GM23338 (cell line): ENCODE data around the gene LPAR1. TPM values are rescaled to one million over a fixed set of nuclear protein-coding genes. Genes with fewer than 3 reads are reported as not detected.

Experiments used
- ATAC-seq: fragments of 200-7000 bp; cut with Tn5 transposase; 3 replicates; pipeline ENCODE4 v1.9.1; 2020
- DNase-seq: peaks from one replicate; pipeline ENCODE4 v3.0.0-alpha.2; 2015; ENCODE audit warnings: low spot score
- H2AFZ ChIP-seq: fragments of 200-600 bp; sonication (generic); 2 replicates; pipeline ENCODE4 v1.8.0; 2016; ENCODE audit warnings: antibody characterized with exemption, mild to moderate bottlenecking, moderate library complexity
- H3F3A ChIP-seq: fragments of 200-600 bp; sonication (generic); replicated peaks from 2 replicates; pipeline ENCODE4 v1.8.0; 2017; ENCODE audit warnings: antibody characterized with exemption, mixed run types, low read depth
- H3K27ac ChIP-seq: fragments of 200-600 bp; sonication (generic); 2 replicates; pipeline ENCODE4 v1.6.1; 2016; ENCODE audit warnings: low read depth
- H3K27me3 ChIP-seq: fragments of 200-600 bp; sonication (generic); 2 replicates; pipeline ENCODE4 v1.8.0; 2016; ENCODE audit warnings: mild to moderate bottlenecking, mixed run types, moderate library complexity; ENCODE audit not compliant: insufficient read depth
- H3K36me3 ChIP-seq: fragments of 200-600 bp; sonication (generic); 2 replicates; pipeline ENCODE4 v1.8.0; 2016; ENCODE audit warnings: mild to moderate bottlenecking; ENCODE audit not compliant: insufficient read depth
- H3K4me1 ChIP-seq: fragments of 200-600 bp; sonication (generic); 2 replicates; pipeline ENCODE4 v1.8.0; 2016; ENCODE audit warnings: mild to moderate bottlenecking, moderate library complexity; ENCODE audit not compliant: insufficient read depth
- H3K4me2 ChIP-seq: fragments of 200-600 bp; sonication (generic); 2 replicates; pipeline ENCODE4 v1.7.1; 2017; ENCODE audit warnings: mixed run types
- H3K4me3 ChIP-seq: fragments of 200-600 bp; sonication (generic); 2 replicates; pipeline ENCODE4 v1.6.1; 2016; ENCODE audit warnings: mixed run types
- H3K79me2 ChIP-seq: fragments of 200-600 bp; sonication (generic); replicated peaks from 2 replicates; pipeline ENCODE4 v1.8.0; 2017; ENCODE audit warnings: mild to moderate bottlenecking; ENCODE audit not compliant: insufficient read depth
- H3K9me2 ChIP-seq: fragments of 200-600 bp; sonication (generic); 2 replicates; pipeline ENCODE4 v1.8.0; 2017; ENCODE audit not compliant: insufficient read depth
- H4K20me1 ChIP-seq: fragments of 200-600 bp; sonication (generic); replicated peaks from 2 replicates; pipeline ENCODE4 v1.8.0; 2017; ENCODE audit warnings: mild to moderate bottlenecking; ENCODE audit not compliant: insufficient read depth
- H3K27ac Mint-ChIP-seq: 2 replicates; pipeline ENCODE4 v1.8.0; 2020; ENCODE audit warnings: inconsistent platforms, mild to moderate bottlenecking, moderate library complexity, mixed read lengths
- H3K27me3 Mint-ChIP-seq: 3 replicates; pipeline ENCODE4 v1.8.0; 2022; ENCODE audit warnings: low read depth, mild to moderate bottlenecking, moderate library complexity, mixed read lengths, inconsistent platforms; ENCODE audit not compliant: insufficient read depth, poor library complexity
- H3K36me3 Mint-ChIP-seq: 3 replicates; pipeline ENCODE4 v1.8.0; 2021; ENCODE audit warnings: low read depth, mild to moderate bottlenecking, inconsistent platforms, moderate library complexity, mixed read lengths
- H3K4me1 Mint-ChIP-seq: 3 replicates; pipeline ENCODE4 v1.8.0; 2020; ENCODE audit warnings: mild to moderate bottlenecking, inconsistent platforms, mixed read lengths
- H3K4me3 Mint-ChIP-seq: 3 replicates; pipeline ENCODE4 v1.8.0; 2021; ENCODE audit warnings: moderate library complexity, mild to moderate bottlenecking, inconsistent platforms, mixed read lengths
- H3K9me3 Mint-ChIP-seq: 3 replicates; pipeline ENCODE4 v1.8.0; 2020; ENCODE audit warnings: moderate library complexity, mild to moderate bottlenecking, inconsistent platforms, mixed read lengths
- EZH2 ChIP-seq: fragments of 200-600 bp; sonication (generic); IDR thresholded peaks from one replicate; pipeline ENCODE4 v1.8.0; 2017; ENCODE audit warnings: antibody characterized with exemption, mild to moderate bottlenecking, low read depth; ENCODE audit not compliant: unreplicated experiment
- STAT1 ChIP-seq: IDR thresholded peaks from one replicate; pipeline ENCODE4 v1.6.1; 2016; ENCODE audit warnings: antibody characterized with exemption; ENCODE audit not compliant: unreplicated experiment
- ZNF331 ChIP-seq: fragments of 250-450 bp; sonication (Bioruptor Pico); IDR thresholded peaks from 2 replicates; pipeline ENCODE4 v1.5.0; 2020; ENCODE audit warnings: low read depth, mild to moderate bottlenecking, moderate library complexity
- polyA plus RNA-seq: library from polyadenylated mRNA; unstranded; fragments of >200 nt; fragmentation: Nextera tagmentation; extraction: Ambion mirVana; gene quantifications from 2 replicates; pipeline ENCODE4 v1.2.1, GENCODE V29; 2016
- total RNA-seq: library from RNA; depleted of rRNA; stranded (reverse); fragments of >200 nt; shearing (Covaris generic); gene quantifications from 2 replicates; pipeline ENCODE4 v1.2.3, GENCODE V29; 2014
- TF ChIP-seq, protein P1 (sequence below): IDR thresholded peaks from one replicate; pipeline ENCODE4 v1.6.1; 2018; ENCODE audit warnings: antibody characterized with exemption; ENCODE audit not compliant: unreplicated experiment
- TF ChIP-seq, protein P2 (sequence below): IDR thresholded peaks from 2 replicates; pipeline ENCODE4 v1.6.1; 2016; ENCODE audit warnings: antibody characterized with exemption
- TF ChIP-seq, protein P3 (sequence below), 2 experiments: fragments of 200-600 bp in 1 of 2; sonication (generic) in 1 of 2; conservative IDR thresholded peaks; 2 replicates each; pipeline versions ENCODE4 v1.5.1 to v1.6.1; 2016 to 2017; ENCODE audit warnings: antibody characterized with exemption in 2 of 2, low read depth in 2 of 2, mild to moderate bottlenecking in 2 of 2, moderate library complexity in 1 of 2

LPAR1 gene
- total and polyA plus RNA-seq, 2 experiments from 2014 or later, result 1.0 to 3.8 TPM

DNA sequence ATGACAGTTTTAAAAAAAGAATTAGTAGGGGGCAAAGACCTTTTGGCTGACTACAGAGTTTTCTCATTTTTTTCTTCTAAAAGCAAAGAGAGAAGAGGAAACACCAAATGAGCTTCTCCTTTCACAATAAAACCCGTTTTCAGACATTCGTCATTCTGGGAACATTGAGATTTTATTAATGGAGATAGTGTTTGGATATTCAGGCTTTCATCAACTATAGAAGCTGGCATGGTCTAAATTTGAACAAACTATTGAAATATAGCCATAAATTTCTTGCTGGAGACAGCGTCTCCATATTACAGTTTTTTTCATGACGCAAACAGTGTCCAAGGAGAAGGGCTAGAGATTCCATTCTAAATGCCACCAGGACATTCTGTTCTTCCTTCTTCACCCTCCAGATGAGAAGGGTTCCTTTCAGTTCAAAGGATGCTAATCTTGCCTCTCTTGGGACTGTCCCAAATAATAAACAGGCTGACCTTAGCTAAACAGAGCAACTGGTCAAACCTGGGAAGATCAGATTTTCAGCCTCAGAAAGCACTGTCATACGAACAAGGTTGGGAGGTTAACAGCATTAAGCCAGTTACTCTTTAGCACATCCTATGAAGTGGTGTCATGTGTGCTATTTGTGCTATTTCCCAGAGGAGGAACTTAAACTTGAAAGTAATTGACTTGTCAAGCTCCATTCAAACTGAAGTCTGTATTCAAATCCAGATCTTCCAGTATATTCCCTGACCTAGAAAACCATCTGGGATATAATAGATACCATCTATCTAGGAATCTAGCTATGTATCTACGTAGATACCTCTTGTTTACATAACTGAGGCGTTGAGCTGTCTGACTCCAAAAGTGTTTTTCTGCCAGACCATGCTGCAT lies 125.6 kb downstream of the LPAR1 start:
- no peaks in the 10 kb centered on the region for H3K27me3 Mint-ChIP-seq
- H4K20me1 ChIP-seq, result no peaks in the 10 kb centered on the region
- H3K36me3 ChIP-seq, result peaks cover 4% of the 10 kb centered on the region; the same call in 1 of the 2 replicates
- H3K27ac ChIP-seq, result no peak overlapping the region
- TF ChIP-seq STAT1, result no peak
- H3K4me1 ChIP-seq, result no peaks in the 10 kb centered on the region
- no peak overlapping the region for H3K4me3 Mint-ChIP-seq
- no peak overlapping the region for H3K27ac Mint-ChIP-seq
- H3K27me3 ChIP-seq, result no peaks in the 10 kb centered on the region
- H3K36me3 Mint-ChIP-seq, result peaks cover 19% of the 10 kb centered on the region; the same call in 2 of the 3 replicates
- no peak overlapping the region for H3K4me2 ChIP-seq
- no peak overlapping the region for H2AFZ ChIP-seq
- H3K79me2 ChIP-seq, result no peaks in the 10 kb centered on the region
- no peak overlapping the region for H3K4me3 ChIP-seq
- H3K4me1 Mint-ChIP-seq, result peaks cover 3% of the 10 kb centered on the region; the same call in 1 of the 3 replicates
- peaks cover 5% of the 10 kb centered on the region; the same call in 1 of the 2 replicates for H3K9me2 ChIP-seq
- peaks cover 26% of the 10 kb centered on the region for H3K9me3 Mint-ChIP-seq
- ATAC-seq (no peak), DNase-seq (no peak)
- no peaks in the 10 kb centered on the region for H3F3A ChIP-seq

DNA sequence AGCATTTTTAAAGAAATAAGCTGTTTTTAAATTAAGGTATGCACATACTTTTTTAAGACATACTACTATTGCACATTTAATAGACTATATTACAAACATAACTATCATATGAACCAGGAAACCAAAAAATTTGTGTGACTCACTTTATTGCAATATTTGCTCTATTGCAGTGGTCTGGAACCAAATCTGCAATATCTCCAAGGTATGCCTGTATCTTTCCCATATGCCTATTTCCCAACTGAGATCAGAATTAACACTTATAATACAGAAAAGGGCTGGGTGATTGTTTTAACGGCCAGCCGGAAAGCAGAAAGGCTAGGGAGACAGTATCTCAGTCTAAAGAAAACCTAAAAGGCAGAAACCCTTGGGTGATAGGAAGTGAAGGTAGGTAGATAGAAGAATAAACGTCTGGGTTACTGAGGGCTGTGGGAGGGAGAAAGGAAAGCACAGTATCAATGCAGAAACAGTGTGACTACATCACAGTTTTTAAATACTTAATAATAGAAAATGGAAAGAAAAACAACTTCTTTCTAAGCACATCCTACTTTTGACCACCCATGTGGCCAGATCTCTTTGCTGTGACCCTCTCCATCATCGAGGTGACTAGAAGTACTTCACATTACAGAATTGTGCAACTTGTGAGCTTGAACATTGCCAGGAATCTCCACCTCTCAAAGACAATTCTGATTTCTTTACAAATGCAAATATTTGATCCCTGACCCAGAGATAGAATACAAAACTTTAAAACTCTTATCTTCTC lies 126.4 kb downstream of the LPAR1 start:
- Histone ChIP-seq H3F3A (no peaks in the 10 kb centered on the region), H4K20me1 (no peaks in the 10 kb centered on the region), H3K4me1 (no peaks in the 10 kb centered on the region), H3K9me2 (0 out of 2 replicates have a peak, but pooled peaks cover 2% of the 10 kb centered on the region), H3K79me2 (no peaks in the 10 kb centered on the region), H2AFZ (no peak overlapping the region), H3K4me3 (no peak overlapping the region), H3K27ac (no peak overlapping the region), H3K36me3 (peaks cover 4% of the 10 kb centered on the region; the same call in 1 of the 2 replicates), H3K27me3 (no peaks in the 10 kb centered on the region), H3K4me2 (no peak overlapping the region)
- H3K27ac Mint-ChIP-seq, result no peak overlapping the region
- H3K4me3 Mint-ChIP-seq, result no peak overlapping the region
- H3K36me3 Mint-ChIP-seq, result peaks cover 19% of the 10 kb centered on the region; the same call in 2 of the 3 replicates
- peaks cover 3% of the 10 kb centered on the region; the same call in 1 of the 3 replicates for H3K4me1 Mint-ChIP-seq
- ATAC-seq, result no peak
- H3K9me3 Mint-ChIP-seq, result peaks cover 26% of the 10 kb centered on the region
- H3K27me3 Mint-ChIP-seq, result no peaks in the 10 kb centered on the region
- no peak for DNase-seq
- TF ChIP-seq, protein P1, sequence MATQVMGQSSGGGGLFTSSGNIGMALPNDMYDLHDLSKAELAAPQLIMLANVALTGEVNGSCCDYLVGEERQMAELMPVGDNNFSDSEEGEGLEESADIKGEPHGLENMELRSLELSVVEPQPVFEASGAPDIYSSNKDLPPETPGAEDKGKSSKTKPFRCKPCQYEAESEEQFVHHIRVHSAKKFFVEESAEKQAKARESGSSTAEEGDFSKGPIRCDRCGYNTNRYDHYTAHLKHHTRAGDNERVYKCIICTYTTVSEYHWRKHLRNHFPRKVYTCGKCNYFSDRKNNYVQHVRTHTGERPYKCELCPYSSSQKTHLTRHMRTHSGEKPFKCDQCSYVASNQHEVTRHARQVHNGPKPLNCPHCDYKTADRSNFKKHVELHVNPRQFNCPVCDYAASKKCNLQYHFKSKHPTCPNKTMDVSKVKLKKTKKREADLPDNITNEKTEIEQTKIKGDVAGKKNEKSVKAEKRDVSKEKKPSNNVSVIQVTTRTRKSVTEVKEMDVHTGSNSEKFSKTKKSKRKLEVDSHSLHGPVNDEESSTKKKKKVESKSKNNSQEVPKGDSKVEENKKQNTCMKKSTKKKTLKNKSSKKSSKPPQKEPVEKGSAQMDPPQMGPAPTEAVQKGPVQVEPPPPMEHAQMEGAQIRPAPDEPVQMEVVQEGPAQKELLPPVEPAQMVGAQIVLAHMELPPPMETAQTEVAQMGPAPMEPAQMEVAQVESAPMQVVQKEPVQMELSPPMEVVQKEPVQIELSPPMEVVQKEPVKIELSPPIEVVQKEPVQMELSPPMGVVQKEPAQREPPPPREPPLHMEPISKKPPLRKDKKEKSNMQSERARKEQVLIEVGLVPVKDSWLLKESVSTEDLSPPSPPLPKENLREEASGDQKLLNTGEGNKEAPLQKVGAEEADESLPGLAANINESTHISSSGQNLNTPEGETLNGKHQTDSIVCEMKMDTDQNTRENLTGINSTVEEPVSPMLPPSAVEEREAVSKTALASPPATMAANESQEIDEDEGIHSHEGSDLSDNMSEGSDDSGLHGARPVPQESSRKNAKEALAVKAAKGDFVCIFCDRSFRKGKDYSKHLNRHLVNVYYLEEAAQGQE, result no peak
- TF ChIP-seq, protein P2, sequence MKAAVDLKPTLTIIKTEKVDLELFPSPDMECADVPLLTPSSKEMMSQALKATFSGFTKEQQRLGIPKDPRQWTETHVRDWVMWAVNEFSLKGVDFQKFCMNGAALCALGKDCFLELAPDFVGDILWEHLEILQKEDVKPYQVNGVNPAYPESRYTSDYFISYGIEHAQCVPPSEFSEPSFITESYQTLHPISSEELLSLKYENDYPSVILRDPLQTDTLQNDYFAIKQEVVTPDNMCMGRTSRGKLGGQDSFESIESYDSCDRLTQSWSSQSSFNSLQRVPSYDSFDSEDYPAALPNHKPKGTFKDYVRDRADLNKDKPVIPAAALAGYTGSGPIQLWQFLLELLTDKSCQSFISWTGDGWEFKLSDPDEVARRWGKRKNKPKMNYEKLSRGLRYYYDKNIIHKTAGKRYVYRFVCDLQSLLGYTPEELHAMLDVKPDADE, result no peak
- TF ChIP-seq EZH2 (no peak), ZNF331 (CRISPR knock-in tag) (no peak), STAT1 (no peak)
- TF ChIP-seq, protein P3, sequence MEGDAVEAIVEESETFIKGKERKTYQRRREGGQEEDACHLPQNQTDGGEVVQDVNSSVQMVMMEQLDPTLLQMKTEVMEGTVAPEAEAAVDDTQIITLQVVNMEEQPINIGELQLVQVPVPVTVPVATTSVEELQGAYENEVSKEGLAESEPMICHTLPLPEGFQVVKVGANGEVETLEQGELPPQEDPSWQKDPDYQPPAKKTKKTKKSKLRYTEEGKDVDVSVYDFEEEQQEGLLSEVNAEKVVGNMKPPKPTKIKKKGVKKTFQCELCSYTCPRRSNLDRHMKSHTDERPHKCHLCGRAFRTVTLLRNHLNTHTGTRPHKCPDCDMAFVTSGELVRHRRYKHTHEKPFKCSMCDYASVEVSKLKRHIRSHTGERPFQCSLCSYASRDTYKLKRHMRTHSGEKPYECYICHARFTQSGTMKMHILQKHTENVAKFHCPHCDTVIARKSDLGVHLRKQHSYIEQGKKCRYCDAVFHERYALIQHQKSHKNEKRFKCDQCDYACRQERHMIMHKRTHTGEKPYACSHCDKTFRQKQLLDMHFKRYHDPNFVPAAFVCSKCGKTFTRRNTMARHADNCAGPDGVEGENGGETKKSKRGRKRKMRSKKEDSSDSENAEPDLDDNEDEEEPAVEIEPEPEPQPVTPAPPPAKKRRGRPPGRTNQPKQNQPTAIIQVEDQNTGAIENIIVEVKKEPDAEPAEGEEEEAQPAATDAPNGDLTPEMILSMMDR (conservative IDR thresholded peaks at IDR 0.05; ENCODE audit: low read depth in 2 of 2), result no peak
